ENCODE results near the gene KCNH6.

KCNH6 gene

DNA sequence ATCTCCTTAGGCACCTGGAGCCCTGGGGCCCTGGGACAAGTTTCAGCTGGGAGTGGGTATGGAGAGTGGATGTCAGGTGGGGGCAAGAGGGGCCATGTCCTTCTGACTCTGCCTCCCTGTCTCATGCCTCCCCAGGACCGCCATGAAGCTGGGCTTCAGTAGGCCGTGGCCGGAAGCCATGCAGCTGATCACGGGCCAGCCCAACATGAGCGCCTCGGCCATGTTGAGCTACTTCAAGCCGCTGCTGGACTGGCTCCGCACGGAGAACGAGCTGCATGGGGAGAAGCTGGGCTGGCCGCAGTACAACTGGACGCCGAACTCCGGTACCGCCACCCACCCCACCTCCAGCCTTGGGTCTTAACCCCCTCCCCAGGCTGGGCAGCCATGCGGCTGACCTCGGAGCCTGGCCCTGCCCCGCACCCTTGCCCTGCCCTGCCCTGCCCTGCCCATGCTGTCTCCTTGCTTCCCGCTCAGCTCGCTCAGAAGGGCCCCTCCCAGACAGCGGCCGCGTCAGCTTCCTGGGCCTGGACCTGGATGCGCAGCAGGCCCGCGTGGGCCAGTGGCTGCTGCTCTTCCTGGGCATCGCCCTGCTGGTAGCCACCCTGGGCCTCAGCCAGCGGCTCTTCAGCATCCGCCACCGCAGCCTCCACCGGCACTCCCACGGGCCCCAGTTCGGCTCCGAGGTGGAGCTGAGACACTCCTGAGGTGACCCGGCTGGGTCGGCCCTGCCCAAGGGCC is 26.3 kb upstream of the KCNH6 start:
- CTCF ChIA-PET, result interaction anchor here (1.7 to 3.2 kb wide), 3 partner anchors 18 to 71 kb away, joined by 3 to 9 read pairs (median 8); partner anchors contain the start of gene CYB561
- DNase-seq (ENCODE audit: extremely low spot score), result no peak
- POLR2A ChIA-PET, result no interaction called here
- TF ChIP-seq, protein P1, sequence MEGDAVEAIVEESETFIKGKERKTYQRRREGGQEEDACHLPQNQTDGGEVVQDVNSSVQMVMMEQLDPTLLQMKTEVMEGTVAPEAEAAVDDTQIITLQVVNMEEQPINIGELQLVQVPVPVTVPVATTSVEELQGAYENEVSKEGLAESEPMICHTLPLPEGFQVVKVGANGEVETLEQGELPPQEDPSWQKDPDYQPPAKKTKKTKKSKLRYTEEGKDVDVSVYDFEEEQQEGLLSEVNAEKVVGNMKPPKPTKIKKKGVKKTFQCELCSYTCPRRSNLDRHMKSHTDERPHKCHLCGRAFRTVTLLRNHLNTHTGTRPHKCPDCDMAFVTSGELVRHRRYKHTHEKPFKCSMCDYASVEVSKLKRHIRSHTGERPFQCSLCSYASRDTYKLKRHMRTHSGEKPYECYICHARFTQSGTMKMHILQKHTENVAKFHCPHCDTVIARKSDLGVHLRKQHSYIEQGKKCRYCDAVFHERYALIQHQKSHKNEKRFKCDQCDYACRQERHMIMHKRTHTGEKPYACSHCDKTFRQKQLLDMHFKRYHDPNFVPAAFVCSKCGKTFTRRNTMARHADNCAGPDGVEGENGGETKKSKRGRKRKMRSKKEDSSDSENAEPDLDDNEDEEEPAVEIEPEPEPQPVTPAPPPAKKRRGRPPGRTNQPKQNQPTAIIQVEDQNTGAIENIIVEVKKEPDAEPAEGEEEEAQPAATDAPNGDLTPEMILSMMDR (IDR thresholded peaks at IDR 0.05; ENCODE audit: control extremely low read depth, extremely low read depth, low read depth, missing control alignments), result no peak

DNA sequence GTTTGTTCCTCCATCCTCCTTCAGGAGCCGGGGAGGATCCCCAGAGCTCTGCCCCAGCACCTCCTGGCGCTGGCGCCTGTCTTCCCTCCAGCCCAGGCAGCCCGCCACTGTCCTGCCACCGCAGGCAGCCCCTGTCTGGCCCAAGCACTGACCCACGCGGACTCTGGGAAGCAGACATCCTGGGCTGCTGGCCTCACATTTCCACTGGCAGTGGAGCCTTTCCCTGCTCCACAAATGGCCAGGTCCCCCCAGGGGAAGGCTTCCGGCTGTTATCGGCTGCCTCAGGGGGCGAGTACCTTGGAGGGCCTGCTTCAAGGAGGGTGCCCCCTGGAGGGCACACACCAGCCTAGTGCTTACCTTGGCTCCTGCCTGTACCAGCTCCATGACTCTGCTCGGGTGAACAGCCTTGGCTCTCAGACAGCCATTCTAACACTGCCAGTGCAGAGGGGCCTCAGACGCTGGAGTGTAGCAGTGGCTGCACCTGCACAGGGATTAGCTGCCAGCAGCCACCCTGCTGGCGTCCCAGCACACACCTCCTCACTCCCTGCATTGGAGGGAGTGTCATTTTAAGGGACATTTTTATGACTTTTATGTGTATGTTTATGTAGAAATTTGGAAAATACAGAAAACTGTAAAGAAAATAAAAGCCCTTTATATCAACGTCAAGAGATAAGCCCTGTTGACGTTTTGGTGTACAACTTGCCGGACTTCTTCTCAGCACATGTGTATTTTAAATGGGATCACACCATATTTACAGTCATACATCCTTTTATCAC is 25.3 kb upstream of the KCNH6 start:
- ChIA-PET CTCF (interaction anchor here (1.1 to 2.2 kb wide), 3 partner anchors 20 to 72 kb away, joined by 3 to 9 read pairs (median 4); partner anchors contain the start of gene CYB561), POLR2A (no interaction called here)
- TF ChIP-seq, protein P1 (IDR thresholded peaks at IDR 0.05; ENCODE audit: control extremely low read depth, extremely low read depth, low read depth, missing control alignments), result no peak
- no peak for DNase-seq (ENCODE audit: extremely low spot score)

DNA sequence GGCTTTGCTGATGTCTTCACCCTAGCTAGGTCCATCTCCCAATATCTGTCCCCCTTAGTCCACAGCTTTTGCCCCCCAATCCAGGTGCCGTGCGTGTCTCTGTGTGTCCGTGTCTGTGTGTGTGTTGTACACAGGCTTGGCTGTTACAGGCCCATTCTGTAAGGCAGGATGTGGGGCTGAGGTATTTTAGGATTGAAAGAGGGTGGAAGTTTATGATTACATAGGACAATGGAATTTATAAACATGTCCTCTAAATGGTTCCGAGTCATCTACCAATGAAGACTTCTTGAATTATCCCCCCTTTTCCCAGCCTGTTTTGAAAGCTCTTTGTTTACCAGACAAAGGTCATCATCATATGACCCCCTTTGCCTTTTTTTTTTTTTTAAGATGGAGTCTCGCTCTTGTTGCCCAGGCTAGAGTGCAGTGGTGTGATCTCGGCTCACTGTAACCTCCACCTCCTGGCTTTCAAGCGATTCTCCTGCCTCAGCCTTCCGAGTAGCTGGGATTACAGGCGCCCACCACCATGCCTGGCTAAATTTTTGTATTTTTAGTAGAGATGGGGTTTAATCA is 24.4 kb upstream of the KCNH6 start:
- no peak for DNase-seq (ENCODE audit: extremely low spot score)
- ChIA-PET POLR2A (no interaction called here), CTCF (interaction anchor here (1.0 to 1.1 kb wide), 2 partner anchors 73 to 114 kb away, joined by 3 to 4 read pairs; no protein-coding TSS in a partner anchor)
- TF ChIP-seq, protein P1 (IDR thresholded peaks at IDR 0.05; ENCODE audit: control extremely low read depth, extremely low read depth, low read depth, missing control alignments), result no peak

DNA sequence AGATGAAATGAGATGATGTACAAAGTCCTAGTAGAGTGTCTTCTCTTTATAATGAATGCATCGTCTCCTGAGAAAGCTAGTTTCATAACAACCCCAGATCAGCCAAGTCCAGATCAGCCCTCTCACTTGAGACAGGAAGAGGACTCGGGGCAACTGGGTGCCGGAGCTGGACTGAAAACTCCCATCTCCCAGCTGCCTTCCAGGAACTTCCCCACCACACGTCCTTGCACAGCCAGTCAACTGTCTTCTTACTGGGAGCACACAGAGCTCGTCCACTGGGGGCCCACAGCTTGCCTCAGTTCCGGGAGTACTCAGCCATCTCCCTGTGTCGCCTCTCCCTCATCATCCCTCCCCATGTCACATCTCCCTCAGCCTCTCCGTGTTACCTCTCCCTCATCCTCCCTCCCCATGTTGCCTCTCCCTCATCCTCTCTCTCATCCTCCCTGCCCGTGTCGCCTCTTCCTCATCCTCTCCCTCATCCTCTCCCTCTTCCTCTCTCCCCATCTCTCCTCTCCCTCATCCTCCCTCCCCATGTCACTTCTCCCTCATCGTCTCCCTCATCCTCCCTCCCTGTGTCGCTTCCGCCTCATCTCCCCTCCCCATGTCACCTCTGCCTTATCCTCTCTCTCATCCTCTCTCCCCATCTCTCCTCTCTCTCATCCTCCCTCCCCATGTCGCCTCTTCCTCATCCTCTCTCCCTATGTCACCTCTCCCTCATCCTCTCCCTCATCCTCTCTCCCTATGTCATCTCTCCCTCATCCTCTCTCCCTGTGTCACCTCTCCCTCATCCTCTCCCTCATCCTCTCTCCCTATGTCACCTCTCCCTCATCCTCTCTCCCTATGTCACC is 22.4 kb upstream of the KCNH6 start:
- no peak for DNase-seq (ENCODE audit: extremely low spot score)
- TF ChIP-seq, protein P1 (IDR thresholded peaks at IDR 0.05; ENCODE audit: control extremely low read depth, extremely low read depth, low read depth, missing control alignments), result no peak
- ChIA-PET CTCF (interaction anchor here (0.9 kb wide), 1 partner anchor 81 kb away, joined by 3 read pairs; no protein-coding TSS in a partner anchor), POLR2A (no interaction called here)

DNA sequence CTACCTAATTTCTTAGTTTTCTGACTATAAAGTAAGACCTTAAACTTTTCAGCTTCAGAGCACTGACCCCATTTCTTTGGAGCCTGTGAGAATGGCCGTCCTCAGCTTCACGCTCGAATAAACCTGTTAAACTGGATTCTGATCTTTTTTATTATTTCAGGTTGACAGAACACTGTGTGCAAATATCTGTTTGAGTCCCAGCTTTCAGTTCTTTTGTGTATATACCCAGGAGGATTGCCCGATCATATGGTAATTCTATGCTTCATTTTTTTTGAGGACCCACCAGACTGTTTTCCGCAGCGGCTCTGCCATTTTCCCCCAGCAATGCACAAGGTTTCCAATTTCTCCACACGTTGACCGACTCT is 19.8 kb upstream of the KCNH6 start:
- POLR2A ChIA-PET, result no interaction called here
- TF ChIP-seq, protein P1 (IDR thresholded peaks at IDR 0.05; ENCODE audit: control extremely low read depth, extremely low read depth, low read depth, missing control alignments), result no peak
- DNase-seq (ENCODE audit: extremely low spot score), result no peak
- CTCF ChIA-PET, result interaction anchor here (0.7 to 2.1 kb wide), 4 partner anchors 24 to 97 kb away, joined by 3 to 7 read pairs (median 4); no protein-coding TSS in a partner anchor

DNA sequence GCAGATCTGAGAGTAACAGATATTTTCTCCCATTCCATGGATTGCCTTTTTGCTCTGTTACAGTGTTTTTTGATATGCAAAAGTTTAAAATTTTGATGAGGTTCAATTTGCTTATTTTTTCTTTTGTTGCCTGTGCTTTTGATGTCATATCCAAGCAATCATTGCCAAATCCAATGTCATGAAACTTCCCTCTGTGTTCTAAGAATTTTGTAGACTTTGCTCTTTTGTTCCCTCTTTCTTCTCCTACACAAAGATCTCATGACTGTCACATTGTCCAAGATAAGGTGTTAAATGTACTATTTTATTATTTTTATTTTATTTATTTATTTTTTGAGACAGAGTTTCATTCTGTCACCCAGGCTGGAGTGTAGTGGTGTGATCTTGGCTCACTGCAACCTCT is 18.9 kb upstream of the KCNH6 start:
- TF ChIP-seq, protein P1 (IDR thresholded peaks at IDR 0.05; ENCODE audit: control extremely low read depth, extremely low read depth, low read depth, missing control alignments), result no peak
- ChIA-PET CTCF (no interaction called here), POLR2A (no interaction called here)
- no peak for DNase-seq (ENCODE audit: extremely low spot score)

Data from GM10248 (cell line).